Natural killer cell (primary cell): ENCODE results near the gene EBNA1BP2. TPM values are rescaled to one million over a fixed set of nuclear protein-coding genes. Genes with fewer than 3 reads are reported as not detected.
"Not testable (repeated sequence)": the region's sequence is repeated elsewhere in the genome, so short reads cannot be mapped to it uniquely, and the experiment has no call there.

Experiments
- ATAC-seq, 3 donors: fragments of 150-1000 bp in 2 of 3; fragments of 200-7000 bp in 1 of 3; cut with Tn5 transposase; 1 replicate in 1 of 3; 2 replicates in 2 of 3; pipeline ENCODE4 v1.10.0; 2021; ENCODE audit warnings: mild to moderate bottlenecking in 2 of 3, moderate library complexity in 2 of 3
- DNase-seq, 2 donors: peaks; one replicate each; pipeline versions ENCODE4 v3.0.0 to v3.0.0-alpha.2; 2013 to 2021; ENCODE audit warnings: mixed read lengths in 1 of 2
- H3K27ac ChIP-seq: one replicate; pipeline ENCODE4 v1.5.1; 2013; ENCODE audit warnings: mild to moderate bottlenecking, low read length
- H3K27me3 ChIP-seq: one replicate; pipeline ENCODE4 v1.6.1; 2013; ENCODE audit warnings: low read length; ENCODE audit not compliant: control insufficient read depth, insufficient read depth
- H3K36me3 ChIP-seq: one replicate; pipeline ENCODE4 v1.6.1; 2013; ENCODE audit warnings: low read length; ENCODE audit not compliant: control insufficient read depth, insufficient read depth
- H3K4me1 ChIP-seq: one replicate; pipeline ENCODE4 v1.6.1; 2013; ENCODE audit warnings: low read length; ENCODE audit not compliant: control insufficient read depth, insufficient read depth
- H3K4me3 ChIP-seq: one replicate; pipeline ENCODE4 v1.5.1; 2013; ENCODE audit warnings: low read length
- H3K9me3 ChIP-seq: one replicate; pipeline ENCODE4 v1.6.1; 2013; ENCODE audit warnings: low read length; ENCODE audit not compliant: control insufficient read depth, insufficient read depth
- H3K27ac Mint-ChIP-seq, 2 donors: one replicate each; pipeline ENCODE4 v1.8.0; 2022; ENCODE audit warnings: mild to moderate bottlenecking in 2 of 2, mixed read lengths in 2 of 2, moderate library complexity in 1 of 2
- H3K27me3 Mint-ChIP-seq, 2 donors: one replicate each; pipeline ENCODE4 v1.8.0; 2022; ENCODE audit warnings: low read depth in 2 of 2, mixed read lengths in 2 of 2
- H3K36me3 Mint-ChIP-seq: one replicate; pipeline ENCODE4 v1.8.0; 2022; ENCODE audit warnings: mixed read lengths
- H3K4me1 Mint-ChIP-seq, 2 donors: one replicate each; pipeline ENCODE4 v1.8.0; 2022; ENCODE audit warnings: mixed read lengths in 2 of 2
- H3K4me3 Mint-ChIP-seq: one replicate; pipeline ENCODE4 v1.8.0; 2022; ENCODE audit warnings: mild to moderate bottlenecking, moderate library complexity, mixed read lengths
- H3K9me3 Mint-ChIP-seq, 2 donors: one replicate each; pipeline ENCODE4 v1.8.0; 2022; ENCODE audit warnings: mixed read lengths in 2 of 2
- WGBS: methylation state at CpG from one replicate; pipeline ENCODE4 v1.1.7; 2013; ENCODE audit warnings: missing lambda C conversion rate; ENCODE audit not compliant: insufficient coverage; 5-methylcytosine and 5-hydroxymethylcytosine counted together
- intact Hi-C: fragments of 100-400 bp; cut with micrococcal nuclease; formaldehyde crosslinking; loops from one replicate; pipeline ENCODE4 v1.14.2; 2022
- total RNA-seq, 4 donors: library from RNA; stranded (reverse); fragments of 120-200 nt in 1 of 4; gene quantifications; one replicate each; pipeline versions ENCODE4 v1.2.3 to v1.2.4, GENCODE V29; 2013 to 2022
- TF ChIP-seq, protein P1 (sequence below): fragments of 200-600 bp; IDR thresholded peaks from one replicate; pipeline ENCODE4 v1.8.0; 2022; ENCODE audit warnings: antibody characterized with exemption

The EBNA1BP2 gene
- total RNA-seq, 3 donors from 2014 or later (not counting 1 experiment from before 2014, with no cell fraction given), result 21.2 to 28.5 (median 23.6) TPM

GRCh38 chr1:43143441-43143888 is 28.6 kb downstream of the EBNA1BP2 start:
- peaks cover 50 to 66% of the 10 kb centered on the region in 2 donors for H3K27me3 Mint-ChIP-seq
- TF ChIP-seq, protein P1, sequence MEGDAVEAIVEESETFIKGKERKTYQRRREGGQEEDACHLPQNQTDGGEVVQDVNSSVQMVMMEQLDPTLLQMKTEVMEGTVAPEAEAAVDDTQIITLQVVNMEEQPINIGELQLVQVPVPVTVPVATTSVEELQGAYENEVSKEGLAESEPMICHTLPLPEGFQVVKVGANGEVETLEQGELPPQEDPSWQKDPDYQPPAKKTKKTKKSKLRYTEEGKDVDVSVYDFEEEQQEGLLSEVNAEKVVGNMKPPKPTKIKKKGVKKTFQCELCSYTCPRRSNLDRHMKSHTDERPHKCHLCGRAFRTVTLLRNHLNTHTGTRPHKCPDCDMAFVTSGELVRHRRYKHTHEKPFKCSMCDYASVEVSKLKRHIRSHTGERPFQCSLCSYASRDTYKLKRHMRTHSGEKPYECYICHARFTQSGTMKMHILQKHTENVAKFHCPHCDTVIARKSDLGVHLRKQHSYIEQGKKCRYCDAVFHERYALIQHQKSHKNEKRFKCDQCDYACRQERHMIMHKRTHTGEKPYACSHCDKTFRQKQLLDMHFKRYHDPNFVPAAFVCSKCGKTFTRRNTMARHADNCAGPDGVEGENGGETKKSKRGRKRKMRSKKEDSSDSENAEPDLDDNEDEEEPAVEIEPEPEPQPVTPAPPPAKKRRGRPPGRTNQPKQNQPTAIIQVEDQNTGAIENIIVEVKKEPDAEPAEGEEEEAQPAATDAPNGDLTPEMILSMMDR, result no peak
- DNase-seq, result no peak

GRCh38 chr1:43140583-43140982 is 31.5 kb downstream of the EBNA1BP2 start:
- no peak for DNase-seq
- Histone ChIP-seq H3K36me3 (no peaks in the 10 kb centered on the region), H3K27me3 (peaks cover 19% of the 10 kb centered on the region), H3K4me3 (no peak overlapping the region), H3K9me3 (no peaks in the 10 kb centered on the region), H3K4me1 (no peaks in the 10 kb centered on the region), H3K27ac (no peak overlapping the region)
- Mint-ChIP-seq H3K27ac (no peak overlapping the region), H3K36me3 (no peaks in the 10 kb centered on the region), H3K4me1 (no peaks in the 10 kb centered on the region), H3K4me3 (no peak overlapping the region), H3K9me3 (no peaks in the 10 kb centered on the region), H3K27me3 (peaks cover 44 to 66% of the 10 kb centered on the region in 2 donors)
- ATAC-seq, result no peak
- TF ChIP-seq, protein P1, result no peak
- 95% methylated on average over 4 of the region's 4 CpGs for WGBS
- intact Hi-C loops, result no loop called here

More at GRCh38 chr1:43143441-43143888, 28.6 kb downstream of the EBNA1BP2 start:
- Histone ChIP-seq H3K27ac (no peak overlapping the region), H3K4me3 (no peak overlapping the region), H3K4me1 (peaks cover 7% of the 10 kb centered on the region), H3K27me3 (peaks cover 31% of the 10 kb centered on the region), H3K36me3 (no peaks in the 10 kb centered on the region), H3K9me3 (no peaks in the 10 kb centered on the region)
- H3K27ac Mint-ChIP-seq, result no peak overlapping the region
- ATAC-seq, result no peak
- no peaks in the 10 kb centered on the region for H3K4me1 Mint-ChIP-seq
- no peaks in the 10 kb centered on the region for H3K9me3 Mint-ChIP-seq
- 49% methylated on average over 7 of the region's 7 CpGs for WGBS
- H3K36me3 Mint-ChIP-seq, result no peaks in the 10 kb centered on the region
- intact Hi-C loops, result no loop called here
- no peak overlapping the region for H3K4me3 Mint-ChIP-seq

DNA sequence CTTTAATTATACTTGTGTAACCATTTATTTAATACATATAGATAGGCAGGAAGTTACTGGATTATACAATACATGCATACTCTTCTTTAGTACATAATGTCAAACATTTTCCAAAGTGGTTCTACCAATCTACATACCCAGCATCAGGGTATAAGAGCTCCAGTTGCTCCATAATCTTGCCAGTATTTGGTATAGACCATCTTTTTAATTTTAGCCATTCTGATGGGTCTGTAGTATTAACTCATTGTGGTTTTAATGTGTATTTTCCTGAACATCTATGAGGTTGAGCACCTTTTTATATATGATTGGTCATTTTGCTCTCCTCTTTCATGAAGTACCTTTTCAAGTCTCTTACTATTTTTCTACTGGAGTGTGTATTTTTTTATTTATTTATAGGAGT is 32.1 kb downstream of the EBNA1BP2 start:
- H3K9me3 ChIP-seq, result no peaks in the 10 kb centered on the region
- TF ChIP-seq, protein P1, result no peak
- no peaks in the 10 kb centered on the region for H3K4me1 Mint-ChIP-seq
- no peak overlapping the region for H3K27ac Mint-ChIP-seq
- no peaks in the 10 kb centered on the region for H3K9me3 Mint-ChIP-seq
- no peak overlapping the region for H3K27ac ChIP-seq
- intact Hi-C loops, result no loop called here
- H3K36me3 Mint-ChIP-seq, result no peaks in the 10 kb centered on the region
- H3K4me3 ChIP-seq, result no peak overlapping the region
- no peak for ATAC-seq
- H3K27me3 Mint-ChIP-seq, result peaks cover 38 to 61% of the 10 kb centered on the region in 2 donors
- H3K4me1 ChIP-seq, result no peaks in the 10 kb centered on the region
- peaks cover 14% of the 10 kb centered on the region for H3K27me3 ChIP-seq
- no peak overlapping the region for H3K4me3 Mint-ChIP-seq
- no peak for DNase-seq
- no peaks in the 10 kb centered on the region for H3K36me3 ChIP-seq

DNA sequence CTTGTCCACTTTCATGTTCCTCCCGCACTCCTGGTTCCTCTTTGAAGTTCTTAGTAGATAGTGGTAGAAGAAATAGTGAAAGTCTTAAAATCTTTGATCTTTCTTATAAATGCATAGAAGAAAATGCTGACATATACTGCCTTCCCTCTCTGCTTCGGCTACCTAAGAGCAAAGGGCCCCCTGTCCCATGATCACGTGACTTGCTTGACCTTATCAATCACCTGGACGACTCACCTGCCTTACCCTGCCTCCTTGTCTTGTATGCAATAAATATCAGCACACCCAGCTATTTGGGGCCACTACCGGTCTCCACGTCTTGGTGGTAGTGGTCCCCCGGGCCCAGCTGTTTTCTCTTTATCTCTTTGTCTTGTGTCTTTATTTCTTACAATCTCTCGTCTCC is 32.8 kb downstream of the EBNA1BP2 start:
- ATAC-seq, H3K4me3 ChIP-seq, H3K36me3 ChIP-seq, H3K4me1 ChIP-seq, H3K27ac Mint-ChIP-seq, DNase-seq, H3K4me1 Mint-ChIP-seq, H3K9me3 Mint-ChIP-seq, intact Hi-C loops, H3K27ac ChIP-seq, H3K36me3 Mint-ChIP-seq, H3K4me3 Mint-ChIP-seq, H3K9me3 ChIP-seq: not testable (repeated sequence)
- H3K27me3 Mint-ChIP-seq, result peaks cover 33 to 53% of the 10 kb centered on the region in 2 donors
- H3K27me3 ChIP-seq, result peaks cover 13% of the 10 kb centered on the region
- 95% methylated on average over 8 of the region's 8 CpGs for WGBS
